ENCODE results near the gene ADD1.

Gene ADD1

DNA sequence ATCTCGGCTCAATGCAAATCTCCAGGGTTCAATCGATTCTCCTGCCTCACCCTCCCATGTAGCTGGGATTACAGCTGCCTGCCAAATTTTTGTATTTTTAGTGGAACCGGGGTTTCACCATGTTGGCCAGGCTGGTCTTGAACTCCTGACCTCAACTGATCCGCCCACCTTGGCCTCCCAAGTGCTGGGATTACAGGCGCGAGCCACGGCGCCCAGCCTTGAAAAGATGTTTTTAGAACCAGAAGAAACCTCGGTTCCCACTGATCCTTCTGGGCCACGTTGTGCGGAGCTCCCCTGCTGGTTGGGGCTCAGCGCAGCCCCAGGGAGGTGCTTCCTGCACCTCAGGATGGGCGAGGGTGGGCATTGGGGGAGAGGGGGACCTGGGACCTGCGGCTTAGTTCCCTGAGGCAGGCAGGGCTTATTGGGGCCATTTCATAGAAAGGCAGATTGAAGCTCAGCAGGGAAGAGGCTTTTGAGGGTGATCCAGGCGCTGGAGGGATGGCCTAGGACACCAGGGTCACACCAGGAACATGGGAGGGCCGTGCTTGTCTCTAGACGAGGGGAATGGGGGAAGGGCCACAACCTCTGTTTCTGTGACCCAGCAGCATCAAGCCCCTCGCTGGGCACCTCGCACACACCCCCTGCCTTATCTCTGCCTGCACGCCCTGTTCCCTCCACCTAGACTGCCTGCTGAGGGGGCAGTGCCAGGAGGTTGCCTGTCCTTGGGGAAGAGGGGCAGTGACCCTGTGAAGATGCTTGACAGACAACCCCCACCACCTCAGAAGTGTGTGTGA is 6.3 kb upstream of the ADD1 start:
- no peak for DNase-seq

DNA sequence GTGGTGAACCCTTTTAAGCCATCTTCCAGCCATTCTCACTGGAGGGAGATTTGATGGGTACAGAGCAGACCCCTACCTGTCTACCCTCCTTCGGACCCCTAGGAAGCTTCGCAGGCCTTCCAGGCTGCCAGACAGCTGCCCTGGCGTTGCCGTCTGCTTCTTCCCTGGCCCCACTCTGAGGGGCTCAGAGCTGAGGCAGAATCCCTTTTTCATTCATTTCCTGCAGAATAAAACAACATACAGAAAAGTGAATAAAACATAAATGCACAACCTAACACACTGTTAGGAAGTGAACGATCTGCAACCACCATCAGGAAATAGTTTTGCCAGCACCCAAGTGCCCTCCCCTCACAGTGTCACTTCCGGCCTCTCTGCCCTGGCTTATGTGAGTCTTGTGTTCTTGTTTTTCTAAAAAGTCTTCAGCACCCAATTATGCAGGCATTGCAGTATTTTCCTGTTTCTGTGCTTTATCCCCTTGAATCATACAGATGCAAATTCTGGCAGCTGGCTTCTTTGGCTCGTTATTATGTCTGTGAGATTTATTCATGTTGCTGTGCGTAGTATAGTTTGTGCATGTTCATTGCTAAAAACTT is 5.6 kb upstream of the ADD1 start:
- no peak for DNase-seq

- DNase-seq = no peak
Observed at GRCh38 chr4:2839060-2839459, 4.6 kb upstream of the ADD1 start.

GRCh38 chr4:2842687-2843262 is 869 bp upstream of the ADD1 start:
- DNase-seq = no peak

DNA sequence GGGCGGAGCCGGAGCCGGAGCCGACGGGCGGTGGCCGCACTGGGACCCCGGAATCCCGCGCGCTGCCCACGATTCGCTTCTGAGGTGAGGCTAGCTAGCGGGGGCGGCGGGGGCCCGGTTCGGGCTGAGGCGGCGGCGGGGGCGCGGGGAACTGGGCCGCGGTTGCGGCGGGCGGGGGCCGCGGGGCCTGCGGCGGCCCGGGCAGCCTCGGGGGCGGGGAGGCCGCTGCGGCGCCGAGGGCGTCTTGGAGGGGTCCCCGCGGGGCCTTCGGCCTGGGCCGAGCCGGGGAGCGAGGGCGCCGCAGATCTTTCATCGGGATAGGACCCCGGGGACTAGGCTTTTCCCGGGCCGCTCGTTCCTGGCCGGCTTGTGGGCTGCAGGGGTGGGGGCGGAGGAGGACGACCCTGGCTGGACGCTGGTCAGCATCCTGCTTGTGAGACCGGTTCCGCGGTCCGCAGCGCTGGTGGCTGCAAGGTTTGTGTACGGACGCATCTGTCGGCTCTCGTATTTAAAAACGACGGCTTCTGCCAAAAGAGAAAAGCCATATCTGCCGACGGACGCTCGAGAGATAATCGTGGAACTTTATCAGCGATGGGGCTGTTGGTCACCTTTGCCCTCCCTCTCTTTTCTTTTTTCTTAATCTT is 419 bp downstream of the ADD1 start:
- DNase-seq = no peak

DNA sequence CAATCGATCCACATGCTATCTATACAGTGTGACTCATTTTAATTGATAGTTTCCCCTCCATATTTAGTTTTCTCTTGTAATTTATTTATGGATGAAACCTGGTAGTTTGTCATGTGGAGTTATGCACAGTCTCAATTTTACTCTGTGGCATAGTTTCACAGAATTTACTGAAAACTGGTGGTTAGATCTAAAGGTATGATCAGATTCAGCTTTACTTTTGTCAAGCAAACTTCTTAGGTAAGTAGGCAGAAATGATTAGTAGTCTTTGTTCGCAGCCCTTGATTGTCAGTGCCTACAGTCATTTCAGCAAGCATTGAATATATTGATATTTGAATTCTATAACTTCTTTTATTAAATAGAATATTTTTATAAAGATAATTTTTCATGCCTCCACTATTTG is 2.5 kb downstream of the ADD1 start:
- no peak for DNase-seq

DNA sequence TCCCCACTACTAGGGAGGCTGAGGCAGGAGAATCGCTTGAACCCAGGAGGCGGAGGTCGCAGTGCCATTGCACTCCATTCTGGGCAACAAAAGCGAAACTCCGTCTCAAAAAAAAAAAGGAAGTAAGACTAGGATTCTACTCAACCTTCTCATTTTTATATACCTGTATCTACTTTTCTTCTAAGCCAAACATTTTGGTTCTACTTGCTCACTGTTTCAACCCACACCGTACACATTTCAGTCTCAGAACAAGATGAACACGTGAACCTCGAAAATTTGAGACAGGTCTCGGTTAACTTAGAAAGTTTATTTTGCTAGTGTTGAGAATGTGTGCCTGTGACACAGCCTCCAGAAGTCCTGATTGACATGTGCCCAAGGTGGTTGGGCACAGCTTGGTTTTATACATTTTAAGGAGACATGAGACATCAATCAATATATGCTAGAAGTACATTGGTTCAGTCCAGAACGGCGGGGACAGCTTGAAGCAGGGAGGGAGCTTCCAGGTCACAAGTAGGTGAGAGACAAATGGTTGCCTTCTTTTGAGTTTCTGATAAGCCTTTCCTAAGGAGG is 3.7 kb downstream of the ADD1 start:
- no peak for DNase-seq

DNA sequence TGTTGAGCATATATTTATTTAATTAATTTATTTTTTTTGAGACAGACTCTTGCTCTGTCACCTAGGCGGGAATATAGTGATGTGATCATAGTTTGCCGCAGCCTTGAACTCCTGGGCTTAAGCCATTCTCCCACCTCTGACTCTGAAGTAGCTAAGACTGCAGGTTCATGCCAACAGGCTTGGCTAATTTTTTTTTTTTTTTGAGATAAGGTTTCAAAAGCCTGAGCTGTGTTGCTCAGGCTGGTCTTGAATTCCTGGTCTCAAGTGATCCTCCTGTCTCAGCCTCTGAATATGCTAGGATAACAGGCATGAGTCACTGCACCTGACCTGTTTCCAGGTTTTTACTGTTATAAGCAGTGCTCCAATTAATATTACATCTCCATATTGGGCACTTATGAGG is 4.8 kb downstream of the ADD1 start:
- DNase-seq = no peak

DNA sequence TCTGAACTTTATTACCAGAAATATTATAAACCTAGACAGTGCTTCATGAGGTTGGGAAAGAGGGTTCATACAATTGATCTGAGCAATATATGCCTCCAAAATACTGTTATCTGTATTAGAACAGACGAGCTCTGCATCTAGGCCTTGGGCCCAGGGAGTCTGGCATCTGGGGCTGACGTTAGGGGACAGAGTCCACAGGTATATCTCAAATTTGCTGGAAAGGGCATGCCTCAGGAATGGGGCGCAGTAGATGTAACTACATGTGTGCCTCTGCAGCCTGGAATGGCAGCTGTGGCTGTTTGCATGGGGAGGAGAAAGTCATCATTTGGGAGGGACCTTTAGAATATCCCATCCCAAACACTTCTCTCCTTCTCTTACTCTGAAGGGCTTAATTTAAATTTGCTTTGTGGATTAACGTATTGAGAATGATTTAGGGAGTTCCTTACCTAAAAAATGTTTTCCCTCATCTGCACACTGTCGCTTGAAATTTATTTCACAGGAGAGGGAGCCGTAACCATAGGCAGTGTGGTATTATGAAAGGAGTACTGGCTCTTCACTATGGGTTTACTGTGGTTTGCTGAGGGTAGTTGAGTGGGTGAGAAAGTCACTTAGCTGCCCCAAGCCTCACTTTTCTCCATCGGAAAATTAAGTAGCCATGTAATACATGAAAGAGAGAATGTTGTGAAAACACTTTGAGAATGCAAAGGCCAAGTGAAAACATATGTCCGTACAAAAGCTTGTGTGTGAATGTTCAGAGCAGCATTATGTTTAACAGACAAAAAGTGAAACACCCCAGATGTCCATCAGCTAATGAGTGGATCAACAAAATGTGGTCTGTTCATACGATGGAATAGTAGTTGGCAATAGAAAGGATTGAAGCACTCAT is 5.9 kb downstream of the ADD1 start:
- no peak for DNase-seq

DNA sequence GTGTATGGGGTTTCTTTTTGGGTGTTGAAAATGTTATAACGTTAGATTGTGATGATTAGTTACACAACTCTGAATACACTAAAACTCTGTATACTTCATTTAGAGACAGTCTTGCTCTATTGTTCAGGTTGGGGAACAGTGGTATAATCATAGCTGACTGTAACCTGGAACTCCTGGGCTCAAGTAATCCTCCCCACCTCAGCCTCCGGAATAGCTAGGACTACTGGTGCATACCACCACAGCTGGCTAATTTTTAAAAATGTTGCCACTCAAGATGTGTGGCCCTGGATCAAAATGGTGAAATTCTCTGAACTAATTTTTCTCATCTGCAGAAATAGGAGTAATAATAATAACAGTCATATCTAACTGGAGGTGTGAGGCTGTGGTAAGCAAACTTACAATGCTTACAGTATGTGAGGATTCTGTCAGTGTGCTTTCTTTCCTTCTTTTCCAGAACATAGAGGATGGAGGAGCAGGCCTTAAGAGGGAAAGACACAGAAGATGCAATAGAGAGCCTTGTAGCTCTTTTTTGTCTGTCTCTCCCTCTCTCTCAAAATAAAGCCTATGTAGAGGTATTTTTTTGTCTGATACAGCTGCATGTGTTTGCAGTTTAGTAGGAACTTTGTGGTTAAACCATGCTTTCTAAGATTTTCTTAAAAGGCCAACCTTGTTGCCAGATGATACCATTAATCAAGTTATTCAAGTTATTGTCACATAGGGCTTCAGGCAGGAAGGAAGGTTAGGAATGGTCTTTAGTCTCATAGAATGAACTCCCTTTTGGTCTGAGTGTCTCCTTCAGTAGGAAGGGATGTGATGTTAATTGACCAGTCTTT is 7.5 kb downstream of the ADD1 start:
- DNase-seq = no peak

DNA sequence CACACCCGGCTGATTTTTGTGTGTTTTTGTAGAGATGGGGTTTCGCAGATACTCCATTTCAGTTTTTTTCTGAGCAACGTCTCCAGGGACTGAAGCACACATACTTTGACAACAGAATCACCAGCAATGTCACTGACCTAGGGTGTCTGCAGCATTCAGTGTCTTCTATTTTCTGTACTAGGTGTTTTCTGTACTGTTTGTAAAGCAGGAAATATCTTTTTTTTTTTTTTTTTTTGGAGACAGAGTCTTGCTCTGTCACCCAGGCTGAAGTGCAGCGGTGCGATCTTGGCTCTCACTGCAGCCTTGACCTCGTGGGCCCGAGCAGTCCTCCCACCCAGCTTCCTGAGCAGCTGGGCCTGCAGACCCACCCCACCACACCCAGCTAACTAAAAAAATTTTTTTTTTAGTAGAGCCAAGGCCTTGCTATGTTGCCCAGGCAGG is 8.9 kb downstream of the ADD1 start:
- DNase-seq = no peak

DNA sequence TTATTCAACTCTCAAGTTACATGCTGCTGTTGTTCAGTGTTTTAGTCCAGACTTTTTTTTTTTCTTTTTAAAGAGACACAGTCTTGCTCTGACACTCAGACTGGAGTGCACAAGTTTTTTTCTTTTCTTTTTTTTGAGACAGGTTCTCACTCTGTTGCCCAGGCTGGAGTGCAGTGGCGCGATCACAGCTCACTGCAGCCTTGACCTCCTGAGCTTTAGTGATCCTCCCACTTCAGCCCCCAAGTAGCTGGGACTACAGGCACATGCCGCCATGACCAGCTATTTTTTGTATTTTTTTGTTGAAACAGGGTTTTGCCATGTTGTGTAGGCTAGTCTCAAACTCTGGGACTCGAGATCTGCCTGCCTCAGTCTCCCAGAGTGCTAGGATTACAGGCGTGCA is 11.9 kb downstream of the ADD1 start:
- DNase-seq = no peak

- DNase-seq = no peak
Observed at GRCh38 chr4:2856266-2856665, 12.6 kb downstream of the ADD1 start.

DNA sequence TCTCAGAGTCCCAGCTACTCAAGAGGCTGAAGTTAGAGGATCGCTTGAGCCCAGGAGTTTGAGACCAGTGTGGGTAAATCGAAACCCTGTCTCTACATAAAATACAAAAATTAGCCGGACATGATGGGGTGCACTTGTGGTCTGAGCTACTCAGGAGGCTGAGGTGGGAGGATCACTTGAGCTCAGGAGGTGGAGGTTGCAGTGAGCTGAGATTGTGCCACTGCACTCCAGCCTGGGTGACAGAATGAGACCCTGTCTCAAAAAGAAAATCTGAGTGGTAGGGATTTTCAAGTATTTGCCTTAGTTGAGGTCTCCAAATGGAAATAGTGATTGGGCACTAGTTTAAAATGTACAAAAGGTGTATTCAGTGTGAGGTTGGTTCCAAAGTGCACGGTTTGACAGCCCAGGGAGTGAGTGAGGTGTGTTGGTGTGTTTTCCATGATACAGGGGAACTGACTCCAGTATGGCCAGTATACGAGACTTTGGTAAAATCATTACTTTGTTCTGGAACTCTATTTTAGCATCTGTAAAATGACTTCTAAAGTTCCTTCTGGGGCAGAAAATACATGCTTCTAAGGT is 13.8 kb downstream of the ADD1 start:
- no peak for DNase-seq

DNA sequence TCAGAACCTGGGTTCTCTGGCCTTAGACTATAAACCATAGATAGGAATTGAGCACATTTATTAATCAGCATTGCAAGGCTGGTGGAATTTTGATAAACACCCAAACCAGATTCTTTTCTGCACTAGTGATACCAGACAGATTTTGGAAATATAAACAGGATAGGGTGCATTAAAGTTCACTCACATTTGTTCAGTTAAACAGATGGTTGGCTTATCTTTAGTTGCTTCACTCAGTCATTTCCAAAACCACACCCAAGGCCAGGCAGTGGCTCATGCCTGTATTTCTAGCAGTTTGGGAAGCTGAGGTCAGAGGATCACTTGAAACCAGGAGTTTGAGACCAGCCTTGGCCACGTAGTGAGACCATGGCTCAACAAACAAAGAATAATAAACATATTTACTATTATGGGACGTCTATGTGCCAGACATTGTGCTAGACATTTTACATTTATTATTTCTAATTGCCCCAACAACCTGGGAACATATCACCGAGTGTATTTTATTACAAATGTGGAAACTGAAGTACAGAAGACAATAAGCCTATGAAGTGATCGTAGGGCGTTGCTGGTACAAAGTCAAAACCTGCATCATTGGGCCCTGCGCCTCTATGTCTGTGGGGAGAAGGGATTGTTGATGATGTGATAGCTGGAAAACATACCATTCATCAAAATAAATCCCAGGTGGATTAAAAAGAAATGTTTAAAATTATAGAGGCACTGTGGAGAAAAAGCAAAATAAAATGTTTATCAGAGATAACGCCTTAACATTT is 15.0 kb downstream of the ADD1 start:
- no peak for DNase-seq

DNA sequence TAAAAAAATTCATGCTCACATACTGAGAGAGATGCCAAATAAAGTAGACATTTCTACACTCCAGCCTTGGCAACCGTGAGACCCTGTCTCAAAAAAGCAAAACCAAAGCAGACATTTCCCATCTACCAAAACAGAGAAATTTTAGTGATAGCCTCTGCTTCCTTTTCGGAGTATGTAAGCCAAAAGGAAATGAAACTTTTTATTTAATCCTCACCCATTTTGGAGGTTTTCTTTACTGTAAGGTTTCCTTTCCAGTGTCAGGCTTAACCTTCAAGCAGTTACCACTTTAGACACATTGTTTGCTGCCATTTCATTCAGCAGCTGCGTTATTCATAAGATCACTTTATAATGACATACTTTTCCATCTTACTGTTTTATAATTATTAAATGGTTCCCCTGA is 15.9 kb downstream of the ADD1 start:
- DNase-seq = no peak

DNA sequence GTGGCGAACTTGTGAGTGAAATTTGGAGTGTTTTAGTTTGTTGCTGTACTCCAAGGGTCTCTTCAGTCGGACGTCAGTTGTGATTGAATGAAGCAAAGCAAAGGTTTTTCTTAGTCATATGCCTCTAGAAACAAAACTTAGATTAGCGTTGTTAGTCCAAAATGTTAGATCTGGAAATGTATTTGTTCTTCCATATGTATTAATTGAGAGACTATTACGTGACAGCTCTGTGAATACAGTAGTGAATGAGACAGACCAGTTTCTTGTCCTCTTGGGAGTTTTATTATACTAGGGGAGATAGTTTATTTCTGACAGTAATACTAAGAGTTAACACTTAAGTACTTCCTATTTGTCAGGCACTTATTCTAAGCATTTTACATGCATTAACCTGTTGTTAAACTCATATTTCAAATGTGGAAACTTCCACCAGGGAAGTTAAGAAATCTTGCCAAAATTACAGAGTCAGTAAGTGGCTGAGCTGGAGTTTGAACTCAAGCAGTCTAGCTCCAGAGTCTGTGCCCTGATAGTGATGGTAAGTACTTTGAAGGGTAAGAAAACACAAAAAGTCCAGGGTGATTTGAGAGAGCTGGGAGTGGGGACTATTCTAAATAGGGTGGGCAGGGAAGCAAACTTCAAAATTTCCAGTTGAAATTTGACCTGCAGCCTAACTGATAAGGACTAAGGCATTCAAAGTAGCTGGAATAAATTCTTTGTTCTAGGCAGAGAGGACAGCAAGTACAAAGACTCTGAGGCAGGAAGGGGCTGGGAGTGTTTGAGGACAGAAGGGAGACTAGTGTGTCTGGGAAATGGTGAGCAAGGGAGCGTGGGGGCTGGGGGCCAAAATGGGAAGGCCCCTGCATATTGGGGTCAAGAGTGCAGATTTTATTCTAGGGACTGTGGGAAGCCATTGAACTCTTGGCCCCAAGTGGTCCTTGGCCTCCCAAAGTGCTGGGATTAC is 17.0 kb downstream of the ADD1 start:
- DNase-seq = no peak

DNA sequence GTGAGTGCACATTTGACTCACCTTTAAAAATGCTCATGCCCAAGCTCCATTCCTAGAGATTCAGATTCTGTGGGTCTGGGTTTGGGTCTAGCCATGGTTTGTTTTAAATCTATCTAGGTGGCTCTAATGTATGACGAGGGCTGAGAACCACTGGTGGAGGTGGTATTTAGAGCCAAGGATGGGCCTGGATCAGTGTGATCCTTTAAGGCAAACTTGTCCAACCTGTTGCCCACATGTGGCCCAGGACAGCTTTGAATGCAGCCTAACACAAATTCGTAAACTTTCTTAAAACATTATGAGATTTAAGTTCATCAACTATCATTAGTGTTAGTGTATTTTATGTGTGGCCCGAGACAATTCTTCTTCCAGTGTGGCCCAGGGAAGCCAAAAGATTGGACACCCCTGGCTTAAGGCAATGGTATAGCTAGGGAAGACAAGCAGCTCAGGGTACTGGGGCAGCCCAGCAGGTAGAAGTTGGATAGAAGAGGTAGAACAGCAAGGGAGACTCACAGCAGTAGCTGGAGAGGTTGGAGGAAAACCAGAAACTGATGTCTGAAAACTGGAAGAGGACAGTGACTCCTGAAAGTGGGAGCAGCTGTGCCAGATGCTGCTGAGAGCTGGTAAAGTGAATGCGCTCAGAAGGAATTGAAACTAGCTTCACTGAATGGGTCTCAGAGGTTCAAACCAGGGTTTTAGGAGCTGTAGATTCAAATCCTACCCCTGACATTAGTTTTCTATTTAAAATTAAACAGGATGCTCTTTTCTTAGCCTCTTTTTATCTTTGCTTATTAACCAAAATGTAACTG is 18.2 kb downstream of the ADD1 start:
- no peak for DNase-seq

All from SHP77 treated with DMSO at 0.1 percent for 48 hours (cell line).